HEK293 (cell line): ENCODE results near the gene FOXN1.

Experiments used
- AEBP2 ChIP-seq: fragments of 450-650 bp; formaldehyde crosslinking; IDR thresholded peaks from 2 replicates; pipeline ENCODE4 v1.5.1; 2016; ENCODE audit warnings: missing biosample characterization, missing genetic modification characterization, borderline replicate concordance
- BCL6B ChIP-seq: fragments of 450-650 bp; formaldehyde crosslinking; IDR thresholded peaks from 2 replicates; pipeline ENCODE4 v1.5.1; 2017; ENCODE audit warnings: missing biosample characterization, missing genetic modification characterization
- CTCF ChIP-seq: fragments of 450-650 bp; formaldehyde crosslinking; IDR thresholded peaks from 2 replicates; pipeline ENCODE4 v1.5.1; 2016; ENCODE audit warnings: missing biosample characterization, missing genetic modification characterization
- ELK4 ChIP-seq: IDR thresholded peaks from 2 replicates; pipeline ENCODE4 v1.6.1; 2011; ENCODE audit warnings: mild to moderate bottlenecking, low read depth, low read length, borderline replicate concordance
- GLIS2 ChIP-seq: fragments of 450-650 bp; formaldehyde crosslinking; IDR thresholded peaks from 2 replicates; pipeline ENCODE4 v1.5.1; 2016; ENCODE audit warnings: missing biosample characterization, missing genetic modification characterization
- IKZF3 ChIP-seq: fragments of 450-650 bp; IDR thresholded peaks from 2 replicates; pipeline ENCODE4 v1.5.0; 2018; ENCODE audit warnings: missing biosample characterization, mild to moderate bottlenecking, missing genetic modification characterization, moderate library complexity
- PRDM10 ChIP-seq: fragments of 450-650 bp; formaldehyde crosslinking; IDR thresholded peaks from 2 replicates; pipeline ENCODE4 v1.5.1; 2016; ENCODE audit warnings: missing biosample characterization, missing genetic modification characterization
- SCRT2 ChIP-seq: fragments of 450-650 bp; formaldehyde crosslinking; IDR thresholded peaks from 2 replicates; pipeline ENCODE4 v1.5.1; 2016; ENCODE audit warnings: missing biosample characterization, missing genetic modification characterization
- YY1 ChIP-seq: fragments of 450-650 bp; formaldehyde crosslinking; IDR thresholded peaks from 2 replicates; pipeline ENCODE4 v1.5.1; 2018; ENCODE audit warnings: missing biosample characterization, missing genetic modification characterization
- ZBTB11 ChIP-seq: fragments of 450-650 bp; formaldehyde crosslinking; conservative IDR thresholded peaks from 2 replicates; pipeline ENCODE4 v1.5.1; 2016; ENCODE audit warnings: low read depth, missing biosample characterization, missing genetic modification characterization
- ZBTB48 ChIP-seq: fragments of 450-650 bp; formaldehyde crosslinking; IDR thresholded peaks from 2 replicates; pipeline ENCODE4 v1.5.1; 2016; ENCODE audit warnings: missing biosample characterization, missing genetic modification characterization
- ZFP41 ChIP-seq: fragments of 450-650 bp; formaldehyde crosslinking; IDR thresholded peaks from 2 replicates; pipeline ENCODE4 v1.5.1; 2016; ENCODE audit warnings: missing biosample characterization, missing genetic modification characterization, borderline replicate concordance
- ZNF146 ChIP-seq: fragments of 450-650 bp; formaldehyde crosslinking; IDR thresholded peaks from 2 replicates; pipeline ENCODE4 v1.5.1; 2016; ENCODE audit warnings: missing biosample characterization, missing genetic modification characterization
- ZNF202 ChIP-seq: fragments of 450-650 bp; formaldehyde crosslinking; IDR thresholded peaks from 2 replicates; pipeline ENCODE4 v1.5.1; 2016; ENCODE audit warnings: missing biosample characterization, missing genetic modification characterization, borderline replicate concordance
- ZNF341 ChIP-seq: fragments of 450-650 bp; formaldehyde crosslinking; IDR thresholded peaks from 2 replicates; pipeline ENCODE4; 2016; ENCODE audit warnings: low read depth, missing biosample characterization, missing genetic modification characterization
- ZNF501 ChIP-seq: fragments of 450-650 bp; formaldehyde crosslinking; IDR thresholded peaks from 2 replicates; pipeline ENCODE4 v1.5.1; 2016; ENCODE audit warnings: missing biosample characterization, missing genetic modification characterization
- ZNF513 ChIP-seq: fragments of 450-650 bp; IDR thresholded peaks from 2 replicates; pipeline ENCODE4 v1.5.1; 2018; ENCODE audit warnings: missing biosample characterization, missing genetic modification characterization
- ZNF660 ChIP-seq: fragments of 450-650 bp; IDR thresholded peaks from 2 replicates; pipeline ENCODE4 v1.5.1; 2018; ENCODE audit warnings: missing biosample characterization, mild to moderate bottlenecking, missing genetic modification characterization
- ZSCAN5A ChIP-seq: fragments of 450-650 bp; formaldehyde crosslinking; IDR thresholded peaks from 2 replicates; pipeline ENCODE4 v1.5.1; 2016; ENCODE audit warnings: missing biosample characterization, missing genetic modification characterization
- ZXDB ChIP-seq: fragments of 450-650 bp; formaldehyde crosslinking; IDR thresholded peaks from 2 replicates; pipeline ENCODE4 v1.5.1; 2016; ENCODE audit warnings: missing biosample characterization, missing genetic modification characterization

FOXN1 gene

GRCh38 chr17:28552176-28552999 is 46.2 kb downstream of the FOXN1 start, which contains the start of gene UNC119 (continued):
- no peak for TF ChIP-seq ZNF341 (tag by site-specific recombination)
- TF ChIP-seq ZBTB48 (tag by site-specific recombination): no peak
- peak; percentile 69 for TF ChIP-seq PRDM10 (tag by site-specific recombination)
- no peak for TF ChIP-seq SCRT2
- TF ChIP-seq ZNF513: no peak
- no peak for TF ChIP-seq ZNF202 (tag by site-specific recombination)
- peak; percentile 14; the same call in 1 of the 2 replicates for TF ChIP-seq ZNF146 (tag by site-specific recombination)
- peak; percentile 61 for TF ChIP-seq ZBTB11 (tag by site-specific recombination)
- TF ChIP-seq IKZF3 (tag by site-specific recombination): peak; percentile 69
- no peak for TF ChIP-seq ZNF501
- TF ChIP-seq ELK4: no peak
- no peak for TF ChIP-seq BCL6B
- TF ChIP-seq GLIS2 (tag by site-specific recombination): peak; percentile 50; the same call in 1 of the 2 replicates
- TF ChIP-seq ZSCAN5A (tag by site-specific recombination): peak; percentile 72; the same call in 1 of the 2 replicates
- TF ChIP-seq AEBP2 (tag by site-specific recombination): no peak
- peak; percentile 75; the same call in 1 of the 2 replicates for TF ChIP-seq ZNF660
- TF ChIP-seq CTCF (tag by site-specific recombination): peak; percentile 20; the same call in 1 of the 2 replicates
- no peak for TF ChIP-seq ZXDB (tag by site-specific recombination)
- no peak for TF ChIP-seq YY1
- TF ChIP-seq ZFP41 (tag by site-specific recombination): no peak
